NCI-H2107 treated with DMSO at 0.1 percent for 48 hours (cell line): ENCODE results near the gene PTEN.
"Not testable (repeated sequence)": the region's sequence is repeated elsewhere in the genome, so short reads cannot be mapped to it uniquely, and the experiment has no call there.

Source experiments
- DNase-seq: peaks from one replicate; lab custom pipeline; 2025; ENCODE audit not compliant: unreplicated experiment; lab: John Stamatoyannopoulos, UW

The PTEN gene

DNA sequence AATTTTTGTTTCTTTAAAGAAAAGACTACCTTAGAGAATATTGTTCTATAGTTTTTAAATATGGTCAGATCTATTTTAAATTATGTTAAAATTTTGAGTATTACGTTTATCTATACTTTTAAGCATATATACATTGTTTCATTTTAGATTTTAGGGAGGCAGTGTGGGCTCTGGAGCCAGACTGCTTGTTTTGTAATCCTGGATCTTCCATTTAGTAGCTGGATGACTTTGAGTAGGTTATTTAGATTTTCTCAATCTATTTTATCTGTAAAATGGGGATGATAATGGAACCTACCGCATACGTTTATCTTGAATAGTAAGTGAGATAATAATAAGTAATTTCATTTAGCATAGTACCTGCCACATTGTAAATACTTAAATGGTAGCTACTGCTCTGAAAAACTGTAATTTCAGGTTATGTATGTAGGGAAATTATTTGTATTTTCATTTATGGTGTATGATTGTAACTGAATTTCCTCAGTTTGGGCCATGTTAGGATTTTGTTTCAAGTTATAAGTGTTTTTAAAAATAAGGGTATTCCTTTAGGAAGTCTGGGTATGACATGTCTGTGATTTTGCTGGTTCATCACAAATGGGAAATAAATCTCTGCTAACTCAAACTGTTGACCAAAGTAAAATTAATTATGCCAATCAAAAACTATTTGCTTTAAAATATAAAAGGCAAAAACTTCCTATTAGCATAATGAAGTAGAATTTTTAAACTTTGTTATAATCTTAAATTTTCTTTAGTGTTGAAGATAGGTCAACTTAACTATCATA is 6.5 kb downstream of the PTEN start:
- DNase-seq, result no peak

DNA sequence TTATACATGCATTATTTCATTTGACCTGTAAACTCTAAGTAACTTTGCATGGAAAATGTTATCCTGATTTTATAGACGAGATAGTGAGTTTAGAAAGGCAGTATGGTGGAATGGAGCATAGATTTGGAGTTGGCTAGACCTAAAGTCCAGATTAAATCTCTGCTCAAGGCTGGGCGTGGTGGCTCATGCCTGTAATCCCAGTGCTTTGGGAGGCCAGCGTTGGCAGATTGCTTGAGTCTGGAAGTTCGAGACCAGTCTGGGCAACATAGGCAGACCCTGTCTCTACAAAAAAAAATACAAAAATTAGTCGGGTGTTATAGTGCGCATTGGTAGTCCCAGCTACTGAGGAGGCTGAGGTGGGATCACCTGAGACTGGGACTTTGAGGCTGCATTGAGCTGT is 9.4 kb downstream of the PTEN start:
- no peak for DNase-seq

DNA sequence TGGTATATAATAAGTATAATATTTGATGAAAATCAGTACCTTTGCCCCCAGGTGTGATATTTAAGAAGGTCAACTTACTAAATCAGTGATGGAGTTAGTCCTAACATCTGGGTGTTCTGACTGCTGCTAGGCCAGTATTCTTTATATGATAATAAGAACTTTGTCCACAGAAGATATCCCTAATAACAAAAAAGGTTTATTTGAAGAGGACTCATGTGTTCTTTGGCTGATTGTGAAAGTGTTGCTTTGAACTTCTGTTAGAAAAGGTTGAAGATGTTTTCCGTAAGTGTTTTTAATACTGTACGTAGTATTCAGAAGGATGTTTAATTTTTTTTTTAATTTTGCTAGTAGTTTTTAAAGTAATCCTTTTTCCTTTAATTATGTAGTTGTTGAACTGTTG is 10.2 kb downstream of the PTEN start:
- DNase-seq, result no peak

DNA sequence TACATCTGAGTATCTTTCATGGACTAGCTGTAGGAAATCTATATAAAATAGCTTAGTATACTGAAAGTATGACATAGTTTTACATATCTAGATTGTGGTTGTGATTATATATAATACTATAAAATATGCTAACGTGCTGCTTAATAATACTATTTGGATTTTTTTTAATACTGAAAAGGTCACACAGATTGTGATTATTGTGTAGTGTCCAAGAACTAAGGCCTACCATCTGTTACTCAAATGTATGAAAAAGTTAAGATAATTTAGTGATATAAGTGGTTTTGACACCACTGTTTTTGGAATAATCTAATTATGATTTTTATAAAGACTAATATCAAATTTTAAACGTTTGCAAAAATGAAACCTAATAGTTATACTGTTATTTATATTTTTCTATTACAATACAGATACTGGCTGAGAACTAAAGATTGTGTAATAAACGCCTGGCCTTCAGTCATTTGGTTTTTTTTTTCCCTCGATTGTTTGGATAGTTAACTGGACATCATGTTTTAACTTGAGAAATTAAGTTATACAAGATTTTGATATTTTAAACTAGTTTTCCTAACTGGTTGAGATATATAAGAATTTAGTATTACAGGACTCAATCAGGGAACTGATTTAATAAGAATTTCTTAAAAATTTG is 12.6 kb downstream of the PTEN start:
- no peak for DNase-seq

DNA sequence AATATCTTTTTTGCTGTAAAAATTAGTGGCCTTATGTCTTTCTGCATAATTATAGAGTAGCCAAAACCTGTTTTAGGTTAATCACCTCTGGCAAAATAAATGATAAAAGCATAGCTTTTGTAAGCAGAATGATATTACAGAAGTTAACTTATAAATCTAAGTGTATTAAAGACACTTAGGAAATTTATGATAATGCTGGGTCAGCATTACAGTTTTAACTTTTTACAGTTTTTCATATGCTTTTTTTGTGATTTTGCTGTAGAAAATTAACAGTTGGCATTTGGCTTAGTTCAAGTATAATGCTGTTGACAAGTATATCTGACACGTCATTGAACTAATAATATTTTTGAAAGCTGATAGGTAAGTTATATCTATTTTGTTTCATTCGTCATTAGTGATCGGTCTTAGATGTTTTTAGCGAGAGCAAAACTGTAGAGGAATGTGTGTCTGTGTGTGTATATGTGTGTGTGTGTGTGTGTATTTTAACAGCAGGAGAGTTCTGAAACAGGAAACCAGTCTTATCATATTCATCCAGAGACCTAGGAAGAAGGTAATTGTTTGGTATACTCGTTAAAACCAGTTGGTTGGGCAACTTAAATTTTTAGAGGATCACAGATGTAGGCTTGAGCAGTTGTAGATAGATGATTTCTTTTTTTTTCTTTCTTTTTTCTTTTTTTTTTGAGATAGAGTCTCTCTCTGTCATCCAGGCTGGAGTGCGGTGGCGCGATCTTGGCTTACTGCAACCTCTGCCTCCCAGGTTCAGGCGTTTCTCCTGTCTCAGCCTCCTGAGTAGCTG is 15.4 kb downstream of the PTEN start:
- no peak for DNase-seq

DNA sequence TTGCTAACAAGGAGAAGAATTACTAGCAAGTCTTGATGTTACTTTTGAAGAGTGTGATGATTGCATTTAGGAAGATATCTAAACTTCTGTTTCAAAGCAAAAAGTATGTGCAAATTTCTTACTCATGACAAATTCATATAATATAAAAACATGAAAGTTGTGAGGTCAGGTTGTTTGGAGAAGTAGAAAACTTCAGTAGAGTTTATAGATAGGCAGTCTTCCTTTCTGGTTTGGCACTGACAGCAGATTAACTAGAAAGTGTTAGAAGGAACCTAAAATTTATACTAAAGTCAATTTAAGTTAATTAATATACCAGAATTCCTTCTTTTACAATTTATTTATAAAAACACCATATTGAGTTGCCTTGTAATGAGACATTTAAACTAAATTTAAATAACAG is 16.9 kb downstream of the PTEN start:
- DNase-seq, result no peak

DNA sequence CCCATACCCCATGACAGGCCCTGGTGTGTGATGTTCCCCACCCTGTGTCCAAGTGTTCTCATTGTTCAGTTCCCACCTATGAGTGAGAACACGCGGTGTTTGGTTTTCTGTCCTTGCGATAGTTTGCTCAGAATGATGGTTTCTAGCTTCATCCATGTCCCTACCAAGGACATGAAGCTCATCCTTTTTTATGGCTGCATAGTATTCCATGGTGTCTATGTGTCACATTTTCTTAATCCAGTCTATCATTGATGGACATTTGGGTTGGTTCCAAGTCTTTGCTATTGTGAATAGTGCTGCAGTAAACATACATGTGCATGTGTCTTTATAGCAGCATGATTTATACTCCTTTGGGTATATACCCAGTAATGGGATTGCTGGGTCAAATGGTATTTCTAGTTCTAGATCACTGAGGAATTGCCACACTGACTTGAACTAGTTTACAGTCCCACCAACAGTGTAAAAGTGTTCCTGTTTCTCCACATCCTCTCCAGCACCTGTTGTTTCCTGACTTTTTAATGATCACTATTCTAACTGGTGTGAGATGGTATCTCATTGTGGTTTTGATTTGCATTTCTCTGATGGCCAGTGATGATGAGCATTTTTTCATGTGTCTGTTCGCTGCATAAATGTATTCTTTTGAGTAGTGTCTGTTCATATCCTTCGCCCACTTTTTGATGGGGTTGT is 18.1 kb downstream of the PTEN start:
- not testable (repeated sequence) for DNase-seq

DNA sequence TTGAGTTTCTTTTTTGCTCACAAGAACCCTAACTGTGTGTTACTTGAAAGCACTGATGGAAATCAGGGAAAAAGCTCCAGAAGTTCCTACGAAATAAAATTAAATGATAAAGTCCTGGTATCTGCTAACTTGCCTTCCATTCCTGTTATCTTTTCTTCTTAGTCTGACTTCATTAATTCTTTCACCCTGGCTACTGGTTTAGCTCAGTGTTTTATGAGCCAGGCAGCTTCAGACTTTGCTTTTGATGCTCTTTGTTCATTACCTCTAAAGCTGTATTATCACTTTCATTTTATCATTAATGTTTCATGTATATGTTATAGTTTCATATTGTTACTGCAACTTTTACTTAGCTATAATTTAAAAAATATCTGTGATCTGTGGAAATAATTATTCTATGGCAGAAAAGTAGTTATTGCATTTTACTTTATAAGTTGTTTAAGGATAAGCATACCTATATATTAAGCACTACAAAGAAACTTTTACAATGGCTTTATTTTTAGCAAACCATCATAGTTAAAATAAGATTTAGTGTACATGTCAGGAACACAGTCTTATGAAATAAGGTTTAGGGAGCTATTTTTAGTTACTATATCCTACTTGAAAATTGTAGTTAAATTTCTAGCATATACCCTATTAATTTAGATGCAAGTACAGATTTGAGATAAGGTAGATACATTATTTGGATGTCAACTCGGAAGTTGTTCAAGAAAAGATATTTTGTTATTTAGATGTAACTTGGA is 19.3 kb downstream of the PTEN start:
- no peak for DNase-seq

DNA sequence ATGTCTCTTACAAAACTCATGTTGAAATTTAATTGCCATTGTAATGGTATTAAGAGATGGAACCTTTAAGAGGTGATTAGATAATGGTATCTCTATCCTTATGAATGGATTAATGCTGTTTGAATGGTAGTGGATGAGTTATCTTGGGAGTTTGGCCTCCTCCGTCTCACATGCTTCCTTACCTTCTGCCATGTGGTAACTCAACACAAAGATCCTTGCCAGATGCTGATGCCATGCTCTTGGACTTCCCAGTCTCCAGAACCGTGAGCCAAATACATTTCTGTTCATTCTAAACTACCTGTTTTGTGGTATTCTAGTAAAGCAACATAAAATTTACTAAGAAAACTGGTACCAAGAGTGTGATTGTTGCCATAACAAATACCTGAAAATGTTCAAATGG is 23.2 kb downstream of the PTEN start:
- no peak for DNase-seq

DNA sequence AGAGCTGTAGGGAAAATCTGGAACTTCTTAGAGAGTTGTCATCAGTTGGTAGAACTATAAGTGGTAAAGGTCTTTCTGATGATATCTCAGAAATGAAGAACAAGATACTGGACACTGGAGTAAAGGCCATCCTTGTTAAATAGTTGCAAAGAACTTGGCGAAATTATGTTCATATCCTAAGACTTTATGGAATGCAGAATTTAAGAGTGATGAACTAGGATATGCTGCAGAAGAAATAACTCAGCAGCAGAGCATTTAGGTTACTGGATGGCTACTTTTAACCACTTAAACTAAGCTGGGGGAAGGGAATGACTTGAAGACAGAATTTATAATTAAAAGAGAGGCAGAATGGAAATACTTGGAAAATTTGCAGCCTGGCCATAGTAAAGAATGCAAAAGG is 23.7 kb downstream of the PTEN start:
- DNase-seq, result no peak

DNA sequence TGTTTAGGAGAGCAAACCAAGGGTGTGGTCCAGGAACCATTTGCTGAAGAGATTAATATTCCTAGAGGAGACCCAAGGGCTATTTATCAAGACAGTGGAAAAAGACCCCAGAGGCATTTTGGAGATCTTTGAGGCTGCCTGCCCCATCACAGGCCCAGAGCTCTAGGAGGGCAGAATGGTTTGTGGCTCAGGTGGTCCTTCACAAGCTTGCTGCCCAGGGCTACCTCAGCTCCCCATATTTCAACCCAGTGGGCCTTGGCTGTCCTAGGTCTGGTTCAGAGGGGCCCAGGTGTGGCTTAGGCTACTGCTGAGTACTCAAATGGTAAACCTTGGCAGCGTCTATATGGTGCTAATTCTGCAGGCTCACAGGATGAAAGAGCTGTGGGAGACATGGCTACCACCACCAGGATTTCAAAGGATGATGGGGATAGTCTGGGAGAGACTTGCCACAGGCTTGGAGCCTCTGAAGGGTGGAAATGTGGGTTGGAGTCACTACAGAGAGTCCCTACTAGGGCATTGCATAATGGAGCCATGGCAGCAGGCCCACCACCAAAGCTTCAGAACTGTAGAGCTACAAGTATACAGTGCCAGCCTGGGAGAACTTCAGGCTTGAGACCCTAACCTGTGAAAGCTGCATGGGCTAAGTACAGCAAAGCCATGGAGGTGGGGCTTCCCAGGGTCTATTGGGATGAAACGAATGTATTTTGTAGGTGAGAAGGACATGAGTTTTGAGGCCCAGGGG is 24.3 kb downstream of the PTEN start:
- DNase-seq, result no peak

DNA sequence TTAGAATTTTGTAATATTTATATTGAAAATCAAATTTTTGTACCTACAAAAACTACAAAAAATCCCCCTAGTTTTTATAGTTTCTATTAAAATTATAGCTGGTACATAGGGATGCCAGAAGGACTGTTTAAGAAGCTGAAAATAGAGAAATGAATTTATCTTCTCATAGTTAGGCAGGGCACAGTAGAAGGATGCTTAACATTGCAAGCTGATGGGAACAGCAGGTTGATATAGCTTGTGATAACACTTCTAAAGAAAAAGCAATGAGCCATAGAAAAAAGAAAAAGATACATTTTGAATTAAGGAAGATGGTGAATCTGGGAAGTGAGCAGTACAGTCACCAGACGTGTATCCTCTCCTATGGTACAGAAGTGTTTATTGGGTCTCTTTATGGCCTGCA is 32.0 kb downstream of the PTEN start:
- DNase-seq, result no peak

DNA sequence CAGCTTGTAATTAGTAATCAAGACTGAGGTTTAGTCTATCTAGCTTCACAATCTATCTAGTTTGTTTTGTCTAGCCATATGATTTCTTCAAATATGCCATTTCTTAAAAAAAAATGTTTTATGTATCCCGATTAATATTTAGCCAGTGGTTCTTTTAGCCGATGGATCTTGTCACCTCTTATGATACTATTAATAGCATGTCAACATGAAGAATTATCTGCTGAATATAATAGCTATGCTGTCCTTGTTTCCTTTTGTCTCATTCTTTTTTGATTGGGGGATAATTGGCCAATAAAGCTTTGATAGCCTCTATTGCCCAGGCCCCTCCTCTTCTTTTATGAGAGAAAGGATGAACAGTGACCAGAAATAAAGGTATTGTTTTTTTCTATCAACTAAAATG is 32.8 kb downstream of the PTEN start:
- no peak for DNase-seq

DNA sequence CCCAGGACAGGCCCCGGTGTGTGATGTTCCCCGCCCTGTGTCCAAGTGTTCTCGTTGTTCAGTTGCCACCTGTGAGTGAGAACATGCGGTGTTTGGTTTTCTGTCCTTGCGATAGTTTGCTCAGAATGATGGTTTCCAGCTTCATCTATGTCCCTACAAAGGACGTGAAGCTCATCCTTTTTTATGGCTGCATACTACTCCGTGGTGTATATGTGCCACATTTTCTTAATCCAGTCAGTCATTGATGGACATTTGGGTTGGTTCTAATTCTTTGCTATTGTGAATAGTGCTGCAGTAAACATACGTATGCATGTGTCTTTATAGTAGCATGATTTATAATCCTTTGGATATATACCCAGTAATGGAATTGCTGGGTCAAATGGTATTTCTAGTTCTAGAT is 34.5 kb downstream of the PTEN start:
- DNase-seq, result not testable (repeated sequence)

DNA sequence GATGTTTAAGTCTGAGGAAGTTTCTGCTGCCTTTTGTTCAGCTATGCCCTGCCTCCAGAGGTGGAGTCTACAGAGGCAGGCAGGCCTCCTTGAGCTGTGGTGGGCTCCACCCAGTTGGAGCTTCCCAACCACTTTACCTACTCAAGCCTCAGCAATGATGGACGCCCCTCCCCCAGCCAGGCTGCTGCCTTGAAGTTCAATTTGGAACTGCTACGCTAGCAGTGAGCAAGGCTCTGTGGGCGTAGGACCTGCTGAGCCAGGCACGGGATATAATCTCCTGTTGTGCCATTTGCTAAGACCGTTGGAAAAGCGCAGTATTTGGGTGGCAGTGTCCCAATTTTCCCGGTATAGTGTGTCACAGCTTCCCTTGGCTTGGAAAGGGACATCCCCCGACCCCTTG is 40.0 kb downstream of the PTEN start:
- not testable (repeated sequence) for DNase-seq

DNA sequence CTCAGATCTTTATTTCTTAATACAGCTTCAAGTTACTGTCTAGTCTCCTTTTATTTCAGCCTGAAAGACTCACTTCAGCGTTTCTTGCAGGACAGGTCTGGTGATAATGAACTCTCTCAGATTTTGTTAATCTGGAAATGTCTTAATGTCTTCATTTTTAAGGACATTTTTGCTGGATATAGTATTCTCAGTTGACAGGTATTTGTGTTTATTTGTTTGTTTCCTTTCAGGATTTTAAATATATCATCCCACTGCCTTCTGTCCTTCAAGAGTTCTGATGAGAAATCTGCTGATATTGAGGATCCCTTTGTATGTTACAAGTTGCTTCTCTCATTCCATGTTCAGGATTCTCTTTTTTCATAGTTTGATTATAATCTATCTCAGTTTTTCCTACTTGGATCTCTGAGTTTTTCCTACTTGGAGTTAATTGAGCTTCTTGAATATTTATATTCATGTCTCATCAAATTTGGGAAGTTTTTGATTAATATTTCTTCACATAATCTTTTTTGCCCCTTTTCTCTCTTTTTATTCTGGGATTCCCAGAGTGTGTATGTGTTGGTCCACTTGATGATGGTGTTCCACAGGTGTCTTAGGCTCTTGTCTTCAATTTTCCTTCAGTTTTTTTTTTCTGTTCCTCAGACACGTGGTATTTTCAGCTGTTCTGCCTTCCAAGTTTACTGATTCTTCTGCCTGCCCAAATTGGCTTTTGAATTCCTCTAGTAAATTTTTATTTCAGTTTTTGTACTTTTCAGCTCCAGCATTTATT is 49.9 kb downstream of the PTEN start:
- no peak for DNase-seq

DNA sequence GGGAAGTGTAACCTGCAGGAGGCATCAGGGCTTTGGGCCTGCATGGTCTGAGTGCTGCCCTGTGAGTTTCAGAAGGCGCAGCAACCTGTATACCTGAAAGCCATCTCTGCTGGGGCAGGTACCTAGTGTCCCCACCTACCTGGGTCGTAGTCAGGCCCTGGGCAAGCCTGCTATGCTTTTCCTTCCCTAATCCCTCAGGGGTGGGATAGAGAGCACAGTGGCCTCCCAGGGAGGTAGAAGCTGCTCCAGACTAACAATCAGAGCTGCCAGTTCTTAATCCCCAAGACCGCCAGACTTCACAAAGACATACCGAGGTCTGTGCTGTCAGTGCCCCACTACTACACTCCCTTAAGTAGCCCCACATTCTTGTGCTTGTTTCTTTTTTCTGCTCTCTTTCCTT is 52.0 kb downstream of the PTEN start:
- no peak for DNase-seq

DNA sequence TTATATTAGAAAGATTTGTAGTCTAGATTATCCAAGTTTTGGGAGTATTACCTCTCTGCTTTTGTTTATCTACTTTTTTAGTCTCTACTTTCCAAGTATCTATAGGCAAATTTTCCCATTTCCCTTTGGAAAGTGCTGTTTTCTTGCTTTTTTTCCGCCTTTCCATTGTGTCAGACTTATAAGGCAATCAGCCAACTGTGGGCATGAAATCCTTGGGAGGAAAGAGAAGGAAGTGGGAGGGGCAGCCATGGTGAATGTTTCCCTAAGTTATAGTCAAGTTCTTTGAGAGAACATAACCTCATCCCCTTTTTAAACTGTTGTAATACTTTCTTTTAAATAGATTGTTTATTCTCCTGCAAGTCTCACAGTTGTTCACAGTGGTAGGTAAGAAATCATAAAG is 52.6 kb downstream of the PTEN start:
- DNase-seq, result no peak

DNA sequence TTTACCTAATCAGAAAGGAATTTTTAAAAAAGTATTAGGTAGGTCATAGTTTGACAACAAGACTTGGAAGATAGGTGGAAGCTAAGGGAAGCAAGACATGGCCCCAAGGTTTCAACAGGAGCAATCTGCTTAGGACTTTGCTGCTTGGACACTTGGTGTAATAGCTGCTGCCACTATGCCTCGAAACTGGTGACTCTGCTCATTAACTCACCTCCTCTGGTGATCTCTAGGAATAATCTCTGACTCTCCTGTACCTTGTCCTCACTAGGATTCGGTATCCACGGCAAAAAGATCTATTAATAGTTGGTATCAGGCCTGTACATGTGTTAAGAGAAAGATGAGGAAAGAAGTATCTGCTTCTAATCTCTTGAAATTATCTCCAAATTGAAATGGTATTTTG is 53.1 kb downstream of the PTEN start:
- no peak for DNase-seq
